ENCODE measurements around the gene ZNF215.

GRCh38 chr11:6927030-6927617 lies 898 bp downstream of the ZNF215 start:
- TF ChIP-seq MYC (IDR thresholded peaks at IDR 0.05; ENCODE audit: low read depth, low read length) (no peak), POLR2A (IDR thresholded peaks at IDR 0.05; ENCODE audit: extremely low read depth, insufficient read length) (no peak)
- TF ChIP-seq, protein P1, sequence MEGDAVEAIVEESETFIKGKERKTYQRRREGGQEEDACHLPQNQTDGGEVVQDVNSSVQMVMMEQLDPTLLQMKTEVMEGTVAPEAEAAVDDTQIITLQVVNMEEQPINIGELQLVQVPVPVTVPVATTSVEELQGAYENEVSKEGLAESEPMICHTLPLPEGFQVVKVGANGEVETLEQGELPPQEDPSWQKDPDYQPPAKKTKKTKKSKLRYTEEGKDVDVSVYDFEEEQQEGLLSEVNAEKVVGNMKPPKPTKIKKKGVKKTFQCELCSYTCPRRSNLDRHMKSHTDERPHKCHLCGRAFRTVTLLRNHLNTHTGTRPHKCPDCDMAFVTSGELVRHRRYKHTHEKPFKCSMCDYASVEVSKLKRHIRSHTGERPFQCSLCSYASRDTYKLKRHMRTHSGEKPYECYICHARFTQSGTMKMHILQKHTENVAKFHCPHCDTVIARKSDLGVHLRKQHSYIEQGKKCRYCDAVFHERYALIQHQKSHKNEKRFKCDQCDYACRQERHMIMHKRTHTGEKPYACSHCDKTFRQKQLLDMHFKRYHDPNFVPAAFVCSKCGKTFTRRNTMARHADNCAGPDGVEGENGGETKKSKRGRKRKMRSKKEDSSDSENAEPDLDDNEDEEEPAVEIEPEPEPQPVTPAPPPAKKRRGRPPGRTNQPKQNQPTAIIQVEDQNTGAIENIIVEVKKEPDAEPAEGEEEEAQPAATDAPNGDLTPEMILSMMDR (IDR thresholded peaks at IDR 0.05; ENCODE audit: low read depth, low read length), result no peak
